Pulmonary artery endothelial cell (primary cell): ENCODE data around the gene COL6A3. TPM values are rescaled to one million over a fixed set of nuclear protein-coding genes. Genes with fewer than 3 reads are reported as not detected.

ENCODE experiments used
- DNase-seq: peaks from one replicate; pipeline ENCODE4 v3.0.0-alpha.2; 2011; ENCODE audit warnings: low read depth, low spot score
- total RNA-seq: library from RNA; depleted of rRNA; stranded (reverse); fragments of >200 nt; gene quantifications from 2 replicates; pipeline ENCODE4 v1.2.3, GENCODE V29; 2014

Gene COL6A3, protein sequence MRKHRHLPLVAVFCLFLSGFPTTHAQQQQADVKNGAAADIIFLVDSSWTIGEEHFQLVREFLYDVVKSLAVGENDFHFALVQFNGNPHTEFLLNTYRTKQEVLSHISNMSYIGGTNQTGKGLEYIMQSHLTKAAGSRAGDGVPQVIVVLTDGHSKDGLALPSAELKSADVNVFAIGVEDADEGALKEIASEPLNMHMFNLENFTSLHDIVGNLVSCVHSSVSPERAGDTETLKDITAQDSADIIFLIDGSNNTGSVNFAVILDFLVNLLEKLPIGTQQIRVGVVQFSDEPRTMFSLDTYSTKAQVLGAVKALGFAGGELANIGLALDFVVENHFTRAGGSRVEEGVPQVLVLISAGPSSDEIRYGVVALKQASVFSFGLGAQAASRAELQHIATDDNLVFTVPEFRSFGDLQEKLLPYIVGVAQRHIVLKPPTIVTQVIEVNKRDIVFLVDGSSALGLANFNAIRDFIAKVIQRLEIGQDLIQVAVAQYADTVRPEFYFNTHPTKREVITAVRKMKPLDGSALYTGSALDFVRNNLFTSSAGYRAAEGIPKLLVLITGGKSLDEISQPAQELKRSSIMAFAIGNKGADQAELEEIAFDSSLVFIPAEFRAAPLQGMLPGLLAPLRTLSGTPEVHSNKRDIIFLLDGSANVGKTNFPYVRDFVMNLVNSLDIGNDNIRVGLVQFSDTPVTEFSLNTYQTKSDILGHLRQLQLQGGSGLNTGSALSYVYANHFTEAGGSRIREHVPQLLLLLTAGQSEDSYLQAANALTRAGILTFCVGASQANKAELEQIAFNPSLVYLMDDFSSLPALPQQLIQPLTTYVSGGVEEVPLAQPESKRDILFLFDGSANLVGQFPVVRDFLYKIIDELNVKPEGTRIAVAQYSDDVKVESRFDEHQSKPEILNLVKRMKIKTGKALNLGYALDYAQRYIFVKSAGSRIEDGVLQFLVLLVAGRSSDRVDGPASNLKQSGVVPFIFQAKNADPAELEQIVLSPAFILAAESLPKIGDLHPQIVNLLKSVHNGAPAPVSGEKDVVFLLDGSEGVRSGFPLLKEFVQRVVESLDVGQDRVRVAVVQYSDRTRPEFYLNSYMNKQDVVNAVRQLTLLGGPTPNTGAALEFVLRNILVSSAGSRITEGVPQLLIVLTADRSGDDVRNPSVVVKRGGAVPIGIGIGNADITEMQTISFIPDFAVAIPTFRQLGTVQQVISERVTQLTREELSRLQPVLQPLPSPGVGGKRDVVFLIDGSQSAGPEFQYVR (N-terminal part only)
- total RNA-seq, result 0.07 and 0.14 TPM in 2 replicates

GRCh38 chr2:237413777-237414661 lies at the start of gene COL6A3:
COL6A3 (minus strand) TSS chr2:237414164; CDS start chr2:237396817, 17,347 bp downstream.
- DNase-seq, result no peak

GRCh38 chr2:237459741-237460174 lies 45.8 kb upstream of the COL6A3 start:
- DNase-seq, result no peak

GRCh38 chr2:237459226-237459625 lies 45.3 kb upstream of the COL6A3 start:
- DNase-seq, result no peak

GRCh38 chr2:237458519-237458918 lies 44.6 kb upstream of the COL6A3 start:
- DNase-seq, result no peak

GRCh38 chr2:237457388-237457941 lies 43.5 kb upstream of the COL6A3 start:
- DNase-seq, result no peak

DNA sequence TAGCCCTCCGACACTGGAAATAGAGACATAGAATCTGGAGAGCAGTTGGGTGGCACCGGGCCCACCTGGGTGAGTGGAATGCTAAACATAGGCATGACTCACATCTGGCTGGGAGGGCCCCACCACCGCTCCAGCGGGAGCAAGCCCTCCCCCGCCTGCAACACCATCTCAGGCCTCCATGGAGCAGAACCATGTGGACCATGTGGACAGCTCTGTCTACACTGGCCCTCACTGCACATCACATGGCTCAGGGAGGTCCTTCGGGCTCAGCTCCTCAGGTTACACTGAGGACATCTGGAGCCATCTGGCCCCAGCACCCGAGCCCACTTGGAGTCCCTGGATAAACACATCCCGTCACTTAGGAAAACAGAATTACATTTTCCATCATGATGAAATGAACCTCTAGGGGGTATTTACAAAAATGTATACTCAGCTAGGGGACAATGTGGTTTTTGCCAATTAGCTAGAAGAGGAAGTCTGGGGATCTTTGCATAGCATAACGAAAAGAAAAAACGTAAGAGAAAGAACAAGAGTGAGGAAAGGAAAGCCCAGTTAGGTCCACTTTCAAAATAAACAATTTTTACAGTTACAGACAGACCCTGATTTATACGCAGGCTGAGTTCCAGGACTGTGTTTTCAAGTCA lies 42.4 kb upstream of the COL6A3 start:
- DNase-seq, result no peak

DNA sequence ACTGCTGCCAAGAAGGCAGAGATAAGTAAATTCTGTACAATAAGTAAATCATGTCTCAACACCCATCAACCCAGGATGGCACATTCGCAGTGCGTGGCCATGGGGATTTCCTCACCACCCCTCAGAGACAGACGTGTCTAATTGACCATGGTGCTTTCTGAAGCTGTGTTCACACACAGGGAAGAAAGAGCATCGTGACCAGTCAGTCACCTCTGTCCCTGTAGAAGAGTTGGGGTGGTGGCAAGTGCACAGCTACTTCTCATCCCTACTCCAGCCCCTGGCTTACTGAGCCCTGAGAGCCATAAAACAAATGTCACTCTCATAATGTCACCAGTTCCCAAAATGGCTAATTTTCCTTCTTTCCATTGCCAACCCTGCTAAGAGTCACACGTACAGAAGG lies 41.8 kb upstream of the COL6A3 start:
- DNase-seq, result no peak

DNA sequence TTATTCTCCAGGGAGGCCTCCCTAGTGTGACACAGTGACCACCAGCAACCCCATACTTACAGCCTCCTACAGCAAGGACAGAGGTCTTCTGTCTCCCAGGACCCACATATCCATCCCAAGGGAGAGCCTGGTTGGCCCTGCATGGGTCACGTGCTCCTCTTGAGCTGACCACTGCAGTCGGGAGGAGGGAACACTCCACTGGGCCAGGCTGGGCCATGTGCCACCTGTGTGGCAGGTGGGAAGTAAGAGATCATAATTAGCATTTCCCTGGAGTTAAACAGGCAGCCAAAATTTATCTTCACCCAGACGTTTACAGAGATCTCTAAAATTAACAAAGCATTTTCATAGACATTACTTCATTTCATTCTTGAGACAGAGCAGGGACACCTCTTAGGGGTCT lies 39.7 kb upstream of the COL6A3 start:
- no peak for DNase-seq

DNA sequence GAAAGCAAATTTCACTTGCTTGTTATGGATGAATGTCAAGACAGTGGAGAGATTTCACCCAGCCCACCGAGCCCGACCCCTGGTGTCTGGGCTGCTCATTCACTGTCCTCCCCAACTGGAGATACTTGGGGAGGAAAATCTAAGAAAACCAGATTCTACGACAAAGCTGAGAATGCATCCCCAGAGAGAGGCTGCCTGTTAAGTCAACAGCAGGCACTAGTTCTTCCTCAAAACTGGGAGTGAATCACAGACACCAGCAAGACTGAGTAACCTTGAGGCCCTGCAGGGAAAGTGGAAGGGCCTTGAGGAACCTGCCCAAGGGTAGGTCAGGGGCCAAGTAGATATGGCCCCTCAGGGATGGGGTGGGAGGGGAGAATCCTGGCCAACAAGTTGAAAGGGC lies 38.9 kb upstream of the COL6A3 start:
- DNase-seq, result no peak

DNA sequence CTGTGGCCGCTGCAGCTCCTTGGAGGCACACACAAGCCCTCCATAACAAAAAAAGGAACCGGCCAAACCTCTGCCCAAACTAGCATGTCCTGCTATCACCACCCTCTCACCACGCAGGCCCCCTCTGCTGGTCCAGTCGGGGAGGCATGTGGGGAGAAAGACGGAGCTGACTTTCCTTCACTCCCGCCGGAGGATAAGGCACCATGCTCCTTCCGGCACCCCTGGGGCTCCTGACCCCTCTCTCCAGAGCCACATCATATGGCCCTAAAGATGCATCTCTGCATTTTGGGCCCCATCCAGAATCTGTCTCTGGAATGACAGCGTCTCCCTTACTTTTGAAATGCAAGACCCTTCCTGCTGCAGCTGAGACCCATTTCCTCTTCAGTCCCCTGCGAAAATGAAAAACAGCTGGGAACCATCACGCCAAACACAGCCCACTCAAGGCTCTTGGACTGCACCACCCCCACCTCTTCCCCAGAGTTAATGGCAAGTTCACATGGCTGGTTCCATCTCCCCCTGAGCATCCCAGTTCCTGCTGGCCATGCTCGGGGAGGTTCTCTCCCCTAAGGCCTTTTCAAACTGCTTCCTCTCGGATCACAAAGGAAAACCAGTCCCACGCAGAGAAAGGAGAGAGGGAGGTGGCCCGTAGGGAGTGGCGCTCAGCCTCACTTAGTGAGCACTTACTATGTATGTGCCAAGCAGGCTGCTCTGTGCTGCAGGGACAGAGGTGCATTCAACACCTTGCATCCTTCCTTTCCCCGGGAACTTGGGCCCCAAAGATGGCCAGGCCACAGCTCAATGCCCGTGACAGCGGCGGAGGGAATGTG lies 37.9 kb upstream of the COL6A3 start:
- DNase-seq, result no peak

DNA sequence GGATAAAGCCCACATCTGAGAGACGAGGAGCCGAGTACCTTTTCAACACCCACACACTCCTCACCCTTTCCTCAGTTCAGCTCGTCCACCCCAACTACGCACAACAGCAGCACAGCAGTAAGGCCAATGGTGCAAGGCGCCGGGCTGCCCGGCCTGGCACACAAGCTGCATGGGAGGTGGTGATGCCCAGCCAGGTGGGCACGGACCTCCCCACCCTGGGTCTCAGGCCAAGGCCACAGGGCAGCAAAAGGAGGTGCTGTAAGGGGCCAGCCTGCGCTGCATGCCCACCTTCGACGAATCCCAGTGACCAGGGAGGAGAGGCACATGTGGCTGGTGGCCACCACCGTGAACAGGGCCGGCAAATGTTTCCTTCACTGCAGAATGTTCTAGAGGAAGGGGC lies 36.6 kb upstream of the COL6A3 start:
- no peak for DNase-seq

- DNase-seq, result no peak
These were observed 36.1 kb upstream of the COL6A3 start for GRCh38 chr2:237450108-237450507.

GRCh38 chr2:237449193-237449881 lies 35.4 kb upstream of the COL6A3 start:
- DNase-seq, result peak; percentile 60

DNA sequence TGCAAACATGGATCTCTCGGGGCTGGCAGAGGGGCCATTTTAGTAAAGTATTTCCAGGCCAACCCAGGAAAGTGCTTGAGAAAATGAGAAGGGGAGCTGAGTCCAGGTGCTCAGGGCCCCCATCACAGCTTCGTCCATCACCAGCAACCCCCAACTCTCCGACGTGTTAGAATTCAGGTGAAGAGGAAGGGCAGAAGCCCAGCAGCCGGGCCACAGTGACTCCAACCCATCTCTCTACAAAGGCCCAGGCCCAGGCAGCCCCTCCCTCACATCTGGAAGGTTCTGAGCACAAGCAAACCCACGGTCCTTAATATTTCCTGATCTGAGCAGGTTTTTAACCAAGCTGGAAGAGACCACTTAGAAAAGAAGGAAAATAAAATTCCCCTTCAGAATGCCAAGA lies 34.7 kb upstream of the COL6A3 start:
- DNase-seq, result no peak

- DNase-seq, result no peak
These were observed 34.2 kb upstream of the COL6A3 start for GRCh38 chr2:237448171-237448570.

- no peak for DNase-seq
These were observed 33.5 kb upstream of the COL6A3 start for GRCh38 chr2:237447496-237447895.

DNA sequence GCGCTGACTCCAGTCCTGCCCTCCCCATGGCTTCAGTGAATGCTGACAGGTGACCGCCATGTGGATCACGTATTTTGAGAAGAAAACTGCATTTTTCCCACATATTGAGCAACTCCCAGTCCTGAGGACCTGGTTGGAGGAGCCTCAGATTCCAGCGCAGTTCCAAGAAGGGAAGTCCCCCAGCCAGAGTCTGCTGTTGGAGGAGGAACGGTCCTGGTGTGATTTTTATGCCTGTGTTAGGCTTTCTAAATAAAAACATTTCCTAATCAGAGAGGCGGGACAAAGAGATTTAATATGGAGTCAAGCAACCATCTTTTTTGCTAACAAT lies 32.3 kb upstream of the COL6A3 start:
- DNase-seq, result no peak

DNA sequence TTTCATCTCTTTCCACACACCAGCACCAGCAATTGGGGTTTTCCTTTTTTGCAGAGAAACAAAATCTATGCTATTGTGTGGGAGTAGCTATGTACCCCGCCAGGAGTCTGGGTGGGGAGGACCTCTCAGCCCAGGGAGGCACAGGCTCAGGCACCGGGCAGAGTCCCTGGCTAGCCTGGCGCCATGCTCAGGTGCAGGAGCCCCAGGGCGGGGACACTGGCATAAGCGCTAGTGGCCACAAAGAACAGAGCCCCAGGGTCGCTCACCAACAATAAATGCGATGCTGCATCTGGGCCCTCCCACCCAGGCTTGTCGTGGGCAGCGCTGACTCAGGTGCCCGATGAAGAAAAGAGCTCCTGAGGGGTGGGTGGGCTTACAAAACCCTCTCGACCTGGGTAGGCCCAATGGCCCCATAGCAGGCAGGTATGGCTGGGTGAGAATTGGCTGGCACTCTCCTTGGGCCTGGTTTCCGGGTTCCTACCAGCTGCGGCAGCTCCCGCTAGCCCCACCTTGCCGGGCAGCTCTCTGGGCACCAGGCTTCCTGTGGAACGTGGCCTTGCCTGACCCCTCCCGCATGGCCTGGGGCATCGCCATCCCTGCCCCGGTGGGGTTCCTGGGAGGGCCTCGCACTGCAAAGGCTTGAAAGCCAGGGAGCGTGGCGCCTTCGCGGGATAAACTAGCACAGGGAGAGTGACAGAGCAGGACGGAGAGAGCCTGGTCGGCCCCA lies 31.8 kb upstream of the COL6A3 start:
- DNase-seq, result no peak
